Heart right ventricle (tissue), 16 donors: ENCODE data around the gene AARSD1. TPM values are rescaled to one million over a fixed set of nuclear protein-coding genes. Genes with fewer than 3 reads are reported as not detected.

Experiments used
- ATAC-seq, 8 donors: fragments of 200-7000 bp; cut with Tn5 transposase; one replicate each; pipeline ENCODE4 v1.9.1; 2020; ENCODE audit warnings: mild to moderate bottlenecking in 8 of 8, moderate library complexity in 8 of 8, moderate number of reproducible peaks in 1 of 8
- DNase-seq, 2 donors: peaks; one replicate each; pipeline ENCODE4 v3.0.0-alpha.2; 2020
- H3K27ac ChIP-seq, 10 donors: fragments of 200-600 bp; sonication (generic) in 2 of 10; one replicate each; pipeline versions ENCODE4 v1.5.0 to v1.8.0; 2020 to 2022; ENCODE audit warnings: mild to moderate bottlenecking in 3 of 10
- H3K27me3 ChIP-seq, 7 donors: fragments of 200-600 bp; one replicate each; pipeline ENCODE4 v1.8.0; 2021 to 2022; ENCODE audit warnings: mild to moderate bottlenecking in 2 of 7
- H3K36me3 ChIP-seq, 9 donors: fragments of 200-600 bp; sonication (generic) in 1 of 9; one replicate each; pipeline versions ENCODE4 v1.5.0 to v1.8.0; 2020 to 2022; ENCODE audit warnings: mild to moderate bottlenecking in 2 of 9
- H3K4me1 ChIP-seq, 9 donors: fragments of 200-600 bp; sonication (generic) in 1 of 9; one replicate each; pipeline versions ENCODE4 v1.5.0 to v1.8.0; 2020 to 2022; ENCODE audit warnings: mild to moderate bottlenecking in 4 of 9
- H3K4me3 ChIP-seq, 10 donors: fragments of 200-600 bp; sonication (generic) in 2 of 10; one replicate each; pipeline versions ENCODE4 v1.5.0 to v1.8.0; 2020 to 2022; ENCODE audit warnings: mild to moderate bottlenecking in 7 of 10, moderate library complexity in 2 of 10
- H3K9me3 ChIP-seq, 11 donors: fragments of 200-600 bp in 10 of 11; sonication (generic) in 2 of 11; one replicate each; pipeline versions ENCODE4 v1.5.0 to v1.8.0; 2013 to 2022; ENCODE audit warnings: mild to moderate bottlenecking in 2 of 11, control low read depth in 1 of 11, moderate library complexity in 1 of 11
- WGBS, 2 donors: extraction: QIAGEN DNeasy Blood & Tissue Kit; methylation state at CpG; one replicate each; pipeline ENCODE4 v1.1.7; 2013; ENCODE audit warnings: inconsistent platforms in 1 of 2; 5-methylcytosine and 5-hydroxymethylcytosine counted together
- intact Hi-C, 10 donors: fragments of 100-400 bp; cut with DNase I; formaldehyde crosslinking; loops; one replicate each; pipeline versions ENCODE4 v1.11.1 to v1.14.2; 2022
- polyA plus RNA-seq, 2 donors: library from polyadenylated mRNA; stranded (reverse); fragments of 200-250 nt; gene quantifications; one replicate each; pipeline ENCODE4 v1.2.3, GENCODE V29; 2013
- total RNA-seq, 10 donors: library from RNA; stranded (reverse); fragmentation: NEBNext Ultra II Directional in 3 of 10; extraction: Animal tissue kit (Norgen Biotek cat#: 25700) in 3 of 10; gene quantifications; one replicate each; pipeline versions ENCODE4 v1.2.1 to v1.2.4, GENCODE V29; 2021 to 2023
- TF ChIP-seq, protein P1 (sequence below), 9 donors: fragments of 200-600 bp; sonication (generic) in 2 of 9; IDR thresholded peaks; one replicate each; pipeline versions ENCODE4 v1.5.0 to v1.8.0; 2021 to 2022; ENCODE audit warnings: antibody characterized with exemption in 9 of 9, mild to moderate bottlenecking in 5 of 9, moderate library complexity in 1 of 9
- donor health status: Arrhythmogenic right ventricular cardiomyopathy.
- donor health status: ischemic (EF 13 %, LVEDD 7.1; RV severe dilation, severe dysfunction).
- donor health status: healthy with polysubstance abuse.
- donor health status: DM: no; HTN: yes; CAD: no.
- donor health status: DM: no; HTN: no; CAD: no.
- donor health status: ischemic (EF 25% LVEDD 6.9; RV normal size, moderate dysfunction).
- donor health status: ischemic (EF 25% LVEDD 5.7; RV mildly dilated, moderate dysfunction).
- donor health status: healthy.
- donor health status: DM: yes; HTN: yes; CAD: no.
- donor health status: Ischemic cardiomyopathy.
- donor health status: ischemic (EF 35%, LVEDD 5.7; RV mildly dilated, moderate dysfunction).
- donor health status: nonischemic (EF 11% LVEDD 7.7; RV severe dilation, severe dysfunction).
- donor health status: DM: yes; HTN: yes; CAD: no.
- donor health status: PGD.
- donor health status: ischemic (EF 29% LVEDD 5.4; RV normal size, mild dysfunction).
- donor health status: nonischemic (EF 23%, LVEDD 6.1; RV moderate dilation, normal function).

AARSD1 gene
- total and polyA plus RNA-seq, 12 donors: 20.0 to 125 (median 29.4) TPM

DNA sequence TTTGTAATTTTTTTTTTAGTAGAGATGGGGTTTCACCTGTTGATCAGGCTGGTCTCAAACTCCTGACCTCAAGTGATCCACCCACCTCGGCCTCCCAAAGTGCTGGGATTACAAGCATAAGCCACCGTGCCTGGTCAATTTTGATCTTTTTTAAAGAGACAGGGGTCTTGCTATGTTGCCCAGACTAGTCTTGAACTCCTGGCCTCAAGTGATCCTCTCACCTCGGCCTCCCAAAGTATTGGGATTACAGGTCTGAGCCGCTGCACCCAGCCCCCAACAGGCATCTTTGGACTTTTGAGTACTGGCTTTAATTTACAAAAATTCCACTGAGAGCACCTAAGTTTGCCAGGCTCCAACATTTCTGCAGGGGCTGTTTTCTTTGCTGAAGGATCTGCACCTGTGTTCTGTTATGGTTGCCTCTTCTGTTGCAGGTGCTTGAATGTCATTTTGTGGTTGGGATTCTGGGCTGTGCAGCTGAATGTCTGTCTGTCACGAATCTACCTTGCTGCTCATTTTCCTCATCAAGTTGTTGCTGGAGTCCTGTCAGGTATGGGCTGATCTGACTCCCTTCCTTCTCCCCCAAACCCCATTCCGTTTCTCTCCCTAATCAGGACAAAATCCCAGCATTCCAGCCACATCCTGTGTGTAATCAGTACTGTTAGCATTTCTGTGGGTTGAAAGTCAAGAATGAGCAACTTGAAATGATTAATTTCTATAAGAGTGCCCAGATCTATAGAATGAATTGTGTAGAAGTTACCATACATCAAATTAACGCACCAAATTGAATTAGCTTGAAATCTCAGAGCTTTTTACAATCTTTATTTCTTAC, 55.2 kb downstream of the AARSD1 start:
- DNase-seq (no peak), ATAC-seq (no peak)
- no peaks in the 10 kb centered on the region for H3K9me3 ChIP-seq
- H3K4me3 ChIP-seq: no peak overlapping the region
- intact Hi-C loops: no loop called here
- H3K36me3 ChIP-seq: no peaks in the 10 kb centered on the region
- no peak overlapping the region for H3K27ac ChIP-seq
- 77 to 81% methylated on average over 7 of the region's 7 CpGs for WGBS, 2 donors
- peaks cover 0 to 12% (median 0%) of the 10 kb centered on the region in 7 donors for H3K27me3 ChIP-seq
- TF ChIP-seq, protein P1, sequence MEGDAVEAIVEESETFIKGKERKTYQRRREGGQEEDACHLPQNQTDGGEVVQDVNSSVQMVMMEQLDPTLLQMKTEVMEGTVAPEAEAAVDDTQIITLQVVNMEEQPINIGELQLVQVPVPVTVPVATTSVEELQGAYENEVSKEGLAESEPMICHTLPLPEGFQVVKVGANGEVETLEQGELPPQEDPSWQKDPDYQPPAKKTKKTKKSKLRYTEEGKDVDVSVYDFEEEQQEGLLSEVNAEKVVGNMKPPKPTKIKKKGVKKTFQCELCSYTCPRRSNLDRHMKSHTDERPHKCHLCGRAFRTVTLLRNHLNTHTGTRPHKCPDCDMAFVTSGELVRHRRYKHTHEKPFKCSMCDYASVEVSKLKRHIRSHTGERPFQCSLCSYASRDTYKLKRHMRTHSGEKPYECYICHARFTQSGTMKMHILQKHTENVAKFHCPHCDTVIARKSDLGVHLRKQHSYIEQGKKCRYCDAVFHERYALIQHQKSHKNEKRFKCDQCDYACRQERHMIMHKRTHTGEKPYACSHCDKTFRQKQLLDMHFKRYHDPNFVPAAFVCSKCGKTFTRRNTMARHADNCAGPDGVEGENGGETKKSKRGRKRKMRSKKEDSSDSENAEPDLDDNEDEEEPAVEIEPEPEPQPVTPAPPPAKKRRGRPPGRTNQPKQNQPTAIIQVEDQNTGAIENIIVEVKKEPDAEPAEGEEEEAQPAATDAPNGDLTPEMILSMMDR (IDR thresholded peaks at IDR 0.05): no peak
- H3K4me1 ChIP-seq: peaks cover 0 to 1% (median 0%) of the 10 kb centered on the region in 9 donors

DNA sequence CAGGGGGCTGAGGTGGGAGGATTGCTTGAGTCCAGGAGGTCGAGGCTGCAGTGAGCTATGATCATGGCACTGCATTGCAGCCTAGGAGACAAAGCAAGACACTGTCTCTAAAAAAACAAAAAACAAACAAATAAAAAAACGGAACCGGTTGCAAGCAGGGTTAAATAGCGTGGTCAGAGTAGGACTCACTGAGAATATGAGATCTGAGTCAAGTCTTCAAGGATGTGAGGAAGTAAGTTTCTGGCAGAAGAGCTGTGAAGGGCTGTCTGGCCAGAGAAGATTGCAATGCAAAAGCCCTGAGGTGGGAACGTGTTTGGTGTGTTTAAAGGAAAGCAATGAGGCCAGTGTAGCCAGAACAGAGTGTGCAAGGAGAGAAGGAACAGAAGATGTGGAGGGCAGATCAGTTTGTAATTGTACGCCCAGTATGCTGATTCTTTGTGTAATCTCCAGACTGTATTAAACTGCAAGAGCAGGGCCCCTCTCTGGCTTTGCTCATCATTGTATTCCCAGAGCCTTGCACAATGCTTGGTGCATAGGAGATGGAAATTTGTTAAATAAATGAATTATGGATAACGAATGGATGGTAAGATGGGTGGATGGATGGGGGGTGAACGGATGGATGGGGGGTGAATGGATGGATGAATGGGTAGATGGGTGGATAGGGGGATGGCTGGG, 57.3 kb downstream of the AARSD1 start:
- no peaks in the 10 kb centered on the region for H3K36me3 ChIP-seq
- peaks cover 0 to 9% (median 0%) of the 10 kb centered on the region in 7 donors for H3K27me3 ChIP-seq
- TF ChIP-seq, protein P1 (IDR thresholded peaks at IDR 0.05): no peak
- no peak overlapping the region for H3K4me3 ChIP-seq
- H3K9me3 ChIP-seq: no peaks in the 10 kb centered on the region
- no peak for DNase-seq
- no peak for ATAC-seq
- no peak overlapping the region for H3K27ac ChIP-seq
- intact Hi-C loops: no loop called here
- 76 to 82% methylated on average over 8 of the region's 8 CpGs for WGBS, 2 donors
- H3K4me1 ChIP-seq: peaks cover 0 to 6% (median 0%) of the 10 kb centered on the region in 9 donors

DNA sequence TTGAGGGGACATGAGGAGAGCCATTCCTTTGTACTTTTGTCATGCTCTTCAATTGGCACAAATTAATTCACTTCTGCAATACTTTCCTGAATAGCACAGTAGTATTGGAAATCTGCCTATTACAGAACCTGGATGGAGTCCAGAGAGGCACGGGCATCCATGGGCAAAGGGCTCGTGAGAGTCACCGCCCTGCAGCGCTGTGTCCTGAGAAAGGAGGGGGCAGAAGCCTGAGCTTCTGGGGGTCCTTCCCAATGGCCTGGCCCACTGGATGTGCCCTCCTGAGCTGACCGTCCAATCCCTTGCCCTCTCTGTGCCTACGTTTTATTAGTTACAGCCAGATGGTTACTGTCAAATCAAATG, 60.2 kb downstream of the AARSD1 start:
- no peak overlapping the region for H3K27ac ChIP-seq
- WGBS, 2 donors: 66 to 68% methylated on average over 6 of the region's 6 CpGs
- H3K36me3 ChIP-seq: no peaks in the 10 kb centered on the region
- ATAC-seq: no peak
- TF ChIP-seq, protein P1 (IDR thresholded peaks at IDR 0.05): no peak
- H3K4me3 ChIP-seq: no peak overlapping the region
- no peaks in the 10 kb centered on the region for H3K27me3 ChIP-seq
- no peak for DNase-seq
- H3K9me3 ChIP-seq: no peaks in the 10 kb centered on the region
- intact Hi-C loops: no loop called here
- peaks cover 0 to 6% (median 0%) of the 10 kb centered on the region in 9 donors for H3K4me1 ChIP-seq

DNA sequence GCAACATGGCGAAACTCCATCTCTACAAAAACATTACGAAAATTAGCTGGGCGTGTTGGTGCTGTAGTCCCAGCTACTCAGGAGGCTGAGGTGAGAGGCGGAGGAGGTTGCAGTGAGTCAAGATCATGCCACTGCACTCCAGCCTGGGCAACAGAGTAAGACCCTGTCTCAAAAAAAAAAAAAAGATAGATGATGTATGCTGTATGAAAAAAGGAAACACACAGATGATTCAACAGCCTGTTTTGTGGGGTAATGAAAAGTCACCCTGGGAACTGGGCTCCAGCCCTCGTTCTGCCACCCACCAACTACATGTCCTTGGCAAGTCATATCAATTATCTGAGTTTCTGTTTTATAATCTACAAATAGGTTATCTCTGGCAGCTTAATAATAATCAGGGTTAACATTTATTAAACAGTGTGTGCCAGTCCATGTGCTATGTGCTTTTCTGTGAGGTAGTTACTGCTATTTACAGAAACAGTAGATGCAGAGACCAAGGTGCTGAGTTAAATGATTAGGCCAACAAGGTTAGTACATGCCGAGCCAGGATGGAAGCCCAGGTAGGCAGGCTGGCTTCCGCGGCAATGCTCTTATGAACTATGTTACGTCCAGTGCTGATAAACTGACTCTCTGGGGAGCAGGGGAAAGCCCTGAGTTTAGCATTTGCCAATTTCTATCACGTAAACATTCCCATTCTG, 62.6 kb downstream of the AARSD1 start:
- intact Hi-C loops: no loop called here
- H3K27me3 ChIP-seq: no peaks in the 10 kb centered on the region
- H3K36me3 ChIP-seq: no peaks in the 10 kb centered on the region
- H3K4me3 ChIP-seq: no peak overlapping the region
- H3K27ac ChIP-seq: no peak overlapping the region
- peaks cover 0 to 6% (median 0%) of the 10 kb centered on the region in 9 donors for H3K4me1 ChIP-seq
- TF ChIP-seq, protein P1 (IDR thresholded peaks at IDR 0.05): no peak
- ATAC-seq (no peak), DNase-seq (no peak)
- WGBS, 2 donors: 81 to 85% methylated on average over 10 of the region's 10 CpGs
- no peaks in the 10 kb centered on the region for H3K9me3 ChIP-seq
